ENCODE measurements around the gene CDH4. TPM values are rescaled to one million over a fixed set of nuclear protein-coding genes. Genes with fewer than 3 reads are reported as not detected.

CDH4 gene
- total RNA-seq, 4 donors from 2014 or later, result not detected

DNA sequence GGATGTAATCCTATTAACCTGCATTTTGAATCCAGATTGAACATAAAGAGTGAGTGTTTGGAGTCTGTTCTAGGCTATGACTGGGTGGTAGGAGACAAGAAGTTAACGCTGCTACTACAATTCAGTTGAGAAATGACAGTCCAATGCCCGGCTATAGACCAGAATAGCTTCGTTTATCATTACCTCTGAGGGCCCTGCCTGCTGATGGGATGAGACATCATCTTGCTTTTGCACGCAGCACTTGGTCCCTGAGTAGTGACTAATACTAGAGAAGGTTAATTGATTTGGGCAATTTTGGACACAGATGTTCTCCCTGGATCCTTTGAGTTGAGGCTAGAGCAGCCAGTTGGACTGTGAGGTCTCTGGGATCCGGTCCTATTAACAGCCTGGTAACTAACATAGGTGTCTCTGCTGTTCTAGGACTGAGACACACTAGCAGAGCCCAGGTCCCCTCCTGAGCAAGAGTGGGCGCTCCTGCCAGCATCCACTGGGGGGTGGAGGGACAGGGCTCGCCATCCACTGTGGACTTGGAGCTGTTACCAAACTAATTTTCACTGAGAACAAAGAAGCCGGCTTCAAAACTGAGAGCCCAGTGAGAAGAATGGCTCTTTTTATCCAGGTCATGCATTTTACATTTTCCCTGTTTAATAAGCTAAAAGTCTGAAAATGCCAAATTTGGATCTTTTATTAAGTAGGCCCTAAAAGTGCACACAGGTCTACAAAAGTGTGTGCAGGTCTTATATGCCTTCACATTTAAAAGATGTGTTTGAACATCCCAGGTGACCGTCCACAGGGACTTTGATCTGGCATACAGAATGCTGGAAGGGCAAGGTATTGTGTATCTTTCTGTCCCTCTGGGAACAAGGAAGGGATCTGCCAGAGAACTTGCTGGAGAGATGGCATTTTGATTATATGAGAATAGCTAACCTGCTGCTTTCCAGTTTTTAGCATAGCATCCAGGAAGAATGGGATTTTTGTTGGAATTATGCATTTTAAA, 212.5 kb downstream of the CDH4 start:
- DNase-seq, result no peak
- in situ Hi-C loops (cut with MboI; ENCODE audit: low pct_ligation_motif_present in 1 of 4, low pct_unique_long_range_greater_than_20kb in 1 of 4, low sequenced_read_pairs in 3 of 4), result no loop called here
- no peaks in the 10 kb centered on the region for H3K36me3 ChIP-seq
- no peak overlapping the region for H3K27ac ChIP-seq
- no peaks in the 10 kb centered on the region for H3K4me1 ChIP-seq
- no peaks in the 10 kb centered on the region for H3K9me3 ChIP-seq
- intact Hi-C loops (cut with DNase I; ENCODE audit: low total_unique reads), result no loop called here
- 66 to 76% methylated on average over 4 to 9 of the region's 9 CpGs for WGBS, 2 donors (ENCODE audit: low coverage in 1 of 2)
- no peaks in the 10 kb centered on the region for H3K27me3 ChIP-seq
- no peak overlapping the region for H3K4me3 ChIP-seq
- TF ChIP-seq POLR2AphosphoS5 (IDR thresholded peaks at IDR 0.05) (no peak), EP300 (IDR thresholded peaks at IDR 0.05; ENCODE audit: low read depth) (no peak), POLR2A (IDR thresholded peaks at IDR 0.05) (no peak)
- TF ChIP-seq, protein P1, sequence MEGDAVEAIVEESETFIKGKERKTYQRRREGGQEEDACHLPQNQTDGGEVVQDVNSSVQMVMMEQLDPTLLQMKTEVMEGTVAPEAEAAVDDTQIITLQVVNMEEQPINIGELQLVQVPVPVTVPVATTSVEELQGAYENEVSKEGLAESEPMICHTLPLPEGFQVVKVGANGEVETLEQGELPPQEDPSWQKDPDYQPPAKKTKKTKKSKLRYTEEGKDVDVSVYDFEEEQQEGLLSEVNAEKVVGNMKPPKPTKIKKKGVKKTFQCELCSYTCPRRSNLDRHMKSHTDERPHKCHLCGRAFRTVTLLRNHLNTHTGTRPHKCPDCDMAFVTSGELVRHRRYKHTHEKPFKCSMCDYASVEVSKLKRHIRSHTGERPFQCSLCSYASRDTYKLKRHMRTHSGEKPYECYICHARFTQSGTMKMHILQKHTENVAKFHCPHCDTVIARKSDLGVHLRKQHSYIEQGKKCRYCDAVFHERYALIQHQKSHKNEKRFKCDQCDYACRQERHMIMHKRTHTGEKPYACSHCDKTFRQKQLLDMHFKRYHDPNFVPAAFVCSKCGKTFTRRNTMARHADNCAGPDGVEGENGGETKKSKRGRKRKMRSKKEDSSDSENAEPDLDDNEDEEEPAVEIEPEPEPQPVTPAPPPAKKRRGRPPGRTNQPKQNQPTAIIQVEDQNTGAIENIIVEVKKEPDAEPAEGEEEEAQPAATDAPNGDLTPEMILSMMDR (IDR thresholded peaks at IDR 0.05), result no peak

DNA sequence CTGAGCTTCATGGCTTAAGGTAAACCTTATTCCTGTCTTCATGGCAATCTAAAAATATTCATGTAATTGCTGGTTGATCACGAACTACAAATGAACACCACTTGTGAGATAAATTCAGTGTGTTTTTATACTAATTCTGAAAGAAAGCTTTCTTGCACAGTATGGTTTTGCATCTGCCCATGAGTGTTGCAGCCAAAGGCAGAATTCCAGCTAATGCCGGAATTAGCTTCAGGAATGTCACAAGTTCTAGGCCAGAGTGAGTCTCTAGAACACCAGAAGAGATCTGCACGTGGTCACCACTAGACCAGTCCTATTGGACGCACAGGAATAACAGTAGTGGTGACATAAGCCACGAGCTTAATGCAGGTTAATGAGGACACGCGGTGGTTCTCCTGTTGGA, 223.7 kb downstream of the CDH4 start:
- H3K4me1 ChIP-seq, result no peaks in the 10 kb centered on the region
- DNase-seq, result no peak
- TF ChIP-seq EP300 (IDR thresholded peaks at IDR 0.05; ENCODE audit: low read depth) (no peak), POLR2A (IDR thresholded peaks at IDR 0.05) (no peak), POLR2AphosphoS5 (IDR thresholded peaks at IDR 0.05) (no peak)
- TF ChIP-seq, protein P1 (IDR thresholded peaks at IDR 0.05), result no peak
- 71 to 84% methylated on average over 7 of the region's 7 CpGs for WGBS, 2 donors (ENCODE audit: low coverage in 1 of 2)
- no peaks in the 10 kb centered on the region for H3K36me3 ChIP-seq
- H3K4me3 ChIP-seq, result no peak overlapping the region
- no peak overlapping the region for H3K27ac ChIP-seq
- no peaks in the 10 kb centered on the region for H3K27me3 ChIP-seq
- H3K9me3 ChIP-seq, result no peaks in the 10 kb centered on the region
- in situ Hi-C loops (cut with MboI; ENCODE audit: low pct_ligation_motif_present in 1 of 4, low pct_unique_long_range_greater_than_20kb in 1 of 4, low sequenced_read_pairs in 3 of 4), result no loop called here
- intact Hi-C loops (cut with DNase I; ENCODE audit: low total_unique reads), result no loop called here

DNA sequence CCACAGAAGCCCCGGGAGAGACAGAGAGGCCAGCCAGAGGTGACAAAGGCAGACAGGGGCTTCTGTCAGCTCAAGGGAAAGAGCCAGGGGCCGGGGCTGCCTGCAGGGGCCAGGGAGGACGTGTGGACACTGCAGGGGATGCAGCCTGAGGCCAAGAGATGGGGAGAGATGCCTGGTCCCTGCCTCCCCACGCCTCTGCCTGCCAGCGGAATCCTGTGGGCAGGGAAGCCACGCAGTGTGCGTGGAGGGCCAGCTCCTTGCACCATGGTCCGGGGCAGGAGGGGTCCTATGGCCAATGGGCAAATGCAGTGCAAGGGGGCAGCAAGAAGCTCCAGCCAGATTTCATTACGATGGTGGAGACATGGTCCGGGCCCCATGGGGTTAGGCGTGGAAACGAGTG, 224.9 kb downstream of the CDH4 start:
- intact Hi-C loops (cut with DNase I; ENCODE audit: low total_unique reads) (no loop called here), in situ Hi-C loops (cut with MboI; ENCODE audit: low pct_ligation_motif_present in 1 of 4, low pct_unique_long_range_greater_than_20kb in 1 of 4, low sequenced_read_pairs in 3 of 4) (no loop called here)
- H3K4me1 ChIP-seq, result no peaks in the 10 kb centered on the region
- no peak overlapping the region for H3K27ac ChIP-seq
- no peaks in the 10 kb centered on the region for H3K27me3 ChIP-seq
- TF ChIP-seq POLR2AphosphoS5 (IDR thresholded peaks at IDR 0.05), result no peak
- TF ChIP-seq, protein P1 (IDR thresholded peaks at IDR 0.05), result no peak
- no peak for TF ChIP-seq EP300 (IDR thresholded peaks at IDR 0.05; ENCODE audit: low read depth)
- H3K4me3 ChIP-seq, result no peak overlapping the region
- WGBS, 2 donors (ENCODE audit: low coverage in 1 of 2), result 70 to 72% methylated on average over 4 to 12 of the region's 12 CpGs
- H3K9me3 ChIP-seq, result no peaks in the 10 kb centered on the region
- DNase-seq, result no peak
- H3K36me3 ChIP-seq, result no peaks in the 10 kb centered on the region

DNA sequence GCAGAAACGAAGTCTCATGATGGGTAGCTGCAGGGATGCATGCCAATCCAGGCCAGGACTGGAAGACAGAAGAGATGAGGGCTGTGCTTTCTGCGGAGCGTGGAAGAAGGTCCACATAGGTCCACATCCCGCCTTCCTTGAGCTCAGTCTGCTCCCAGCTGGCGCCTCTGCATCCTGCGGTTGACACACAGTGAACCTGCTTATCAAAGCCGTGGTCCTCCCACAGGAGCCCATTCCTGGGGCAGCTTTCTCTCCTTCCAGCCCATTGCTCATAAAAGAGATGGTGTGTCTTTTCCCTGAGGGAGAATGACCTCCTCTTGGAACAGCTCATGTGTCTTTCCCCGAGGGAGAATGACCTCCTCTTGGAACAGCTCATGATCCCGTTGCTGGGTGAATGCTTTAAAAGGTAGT, 225.4 kb downstream of the CDH4 start:
- WGBS, 2 donors (ENCODE audit: low coverage in 1 of 2), result 70% methylated on average over 9 of the region's 9 CpGs; no CpG with 5 or more reads in 1 of the 2 donors
- TF ChIP-seq EP300 (IDR thresholded peaks at IDR 0.05; ENCODE audit: low read depth) (no peak), POLR2AphosphoS5 (IDR thresholded peaks at IDR 0.05) (no peak), POLR2A (IDR thresholded peaks at IDR 0.05) (no peak)
- TF ChIP-seq, protein P1 (IDR thresholded peaks at IDR 0.05), result no peak
- Histone ChIP-seq H3K36me3 (no peaks in the 10 kb centered on the region), H3K27ac (no peak overlapping the region), H3K9me3 (no peaks in the 10 kb centered on the region), H3K4me1 (no peaks in the 10 kb centered on the region), H3K4me3 (no peak overlapping the region), H3K27me3 (no peaks in the 10 kb centered on the region)
- intact Hi-C loops (cut with DNase I; ENCODE audit: low total_unique reads), result no loop called here
- DNase-seq, result no peak
- in situ Hi-C loops (cut with MboI; ENCODE audit: low pct_ligation_motif_present in 1 of 4, low pct_unique_long_range_greater_than_20kb in 1 of 4, low sequenced_read_pairs in 3 of 4), result no loop called here
